A673 (cell line): ENCODE data around the gene C17orf113. TPM values are rescaled to one million over a fixed set of nuclear protein-coding genes. Genes with fewer than 3 reads are reported as not detected.

Experiments
- BruUV-seq: library from RNA; stranded (reverse); fragments of 400-500 nt; replicated peaks from 2 replicates; lab custom pipeline; 2021; lab: Mats Ljungman, UMichigan
- CTCF ChIA-PET: fragments of 300-600 bp; sonication (Branson Sonifier 250); formaldehyde crosslinking; loops from one replicate; lab custom pipeline; 2022; ENCODE audit warnings: antibody characterized with exemption; lab: Charles Lee
- POLR2A ChIA-PET: fragments of 300-600 bp; sonication (Branson Sonifier 250); formaldehyde crosslinking; loops from one replicate; lab custom pipeline; 2022; ENCODE audit warnings: antibody characterized with exemption; ENCODE audit not compliant: low non-redundant PET; lab: Charles Lee
- DNase-seq: peaks from one replicate; pipeline ENCODE4 v3.0.0-alpha.2; 2015; ENCODE audit warnings: low spot score
- H3K27ac ChIP-seq: fragments of 200-600 bp; sonication (generic); 2 replicates; pipeline ENCODE4 v1.5.1; 2016; ENCODE audit warnings: mixed run types, low read depth, mild to moderate bottlenecking, mixed read lengths, antibody characterized with exemption, low read length; ENCODE audit not compliant: poor library complexity, severe bottlenecking
- H3K27me3 ChIP-seq: fragments of 200-600 bp; sonication (generic); replicated peaks from 2 replicates; pipeline ENCODE4 v1.6.1; 2017; ENCODE audit warnings: mixed run types, low read depth, mild to moderate bottlenecking, mixed read lengths, antibody characterized with exemption, low read length; ENCODE audit not compliant: insufficient read depth, poor library complexity
- H3K36me3 ChIP-seq: fragments of 200-600 bp; sonication (generic); 2 replicates; pipeline ENCODE4 v1.6.1; 2016; ENCODE audit warnings: mixed run types, mild to moderate bottlenecking, mixed read lengths, antibody characterized with exemption, low read length; ENCODE audit not compliant: insufficient read depth, poor library complexity, severe bottlenecking
- H3K4me1 ChIP-seq: fragments of 200-600 bp; sonication (generic); 2 replicates; pipeline ENCODE4 v1.6.1; 2017; ENCODE audit warnings: mixed run types, mild to moderate bottlenecking, mixed read lengths, antibody characterized with exemption, low read length; ENCODE audit not compliant: insufficient read depth, poor library complexity, severe bottlenecking
- H3K4me3 ChIP-seq: fragments of 200-600 bp; sonication (generic); 2 replicates; pipeline ENCODE4 v1.5.1; 2016; ENCODE audit warnings: low read depth, mixed run types, mild to moderate bottlenecking, mixed read lengths, low read length; ENCODE audit not compliant: poor library complexity, severe bottlenecking
- H3K9me3 ChIP-seq: fragments of 200-600 bp; sonication (generic); 2 replicates; pipeline ENCODE4 v1.6.1; 2016; ENCODE audit warnings: mixed run types, low read depth, mild to moderate bottlenecking, mixed read lengths, antibody characterized with exemption, low read length; ENCODE audit not compliant: poor library complexity, severe bottlenecking
- CTCF ChIP-seq: fragments of 300-800, 200-600 bp; sonication (generic); conservative IDR thresholded peaks from 2 replicates; pipeline ENCODE4 v1.5.1; 2017; ENCODE audit warnings: low read depth, mild to moderate bottlenecking, antibody characterized with exemption, low read length, moderate library complexity, mixed read lengths
- EZH2 ChIP-seq: fragments of 200-600 bp; sonication (generic); IDR thresholded peaks from 2 replicates; pipeline ENCODE4 v1.6.1; 2017; ENCODE audit warnings: borderline replicate concordance, low read depth, mild to moderate bottlenecking, mixed read lengths, antibody characterized with exemption, low read length; ENCODE audit not compliant: poor library complexity, severe bottlenecking
- intact Hi-C: fragments of 100-400 bp; cut with micrococcal nuclease; formaldehyde crosslinking; loops from one replicate; pipeline ENCODE4 v1.10.0; 2022; ENCODE audit not compliant: unreplicated experiment
- total RNA-seq: library from RNA; stranded (reverse); gene quantifications from 2 replicates; pipeline ENCODE4 v1.2.3, GENCODE V29; 2021

Gene C17orf113
- total RNA-seq, 1 experiment from 2014 or later: 0.41 TPM

GRCh38 chr17:42009170-42009569, 41.2 kb downstream of the C17orf113 start:
- Histone ChIP-seq H3K27ac (no peak overlapping the region), H3K27me3 (no peaks in the 10 kb centered on the region), H3K9me3 (no peaks in the 10 kb centered on the region), H3K36me3 (no peaks in the 10 kb centered on the region), H3K4me3 (no peak overlapping the region), H3K4me1 (no peaks in the 10 kb centered on the region)
- CTCF ChIA-PET: no interaction called here
- TF ChIP-seq CTCF (no peak), EZH2 (no peak)
- DNase-seq: no peak
- POLR2A ChIA-PET: no interaction called here
- intact Hi-C loops: no loop called here
- BruUV-seq: no TSS peak

GRCh38 chr17:42005166-42005565, 45.2 kb downstream of the C17orf113 start:
- Histone ChIP-seq H3K36me3 (no peaks in the 10 kb centered on the region), H3K27me3 (no peaks in the 10 kb centered on the region), H3K4me1 (no peaks in the 10 kb centered on the region), H3K9me3 (no peaks in the 10 kb centered on the region), H3K4me3 (no peak overlapping the region), H3K27ac (no peak overlapping the region)
- no TSS peak for BruUV-seq
- DNase-seq: no peak
- intact Hi-C loops: no loop called here
- TF ChIP-seq CTCF (no peak), EZH2 (no peak)
- POLR2A ChIA-PET: interaction anchor here (0.6 kb wide), 1 partner anchor 12 kb away, joined by 3 read pairs; the partner anchor contains the start of gene DNAJC7
- CTCF ChIA-PET: no interaction called here

- Histone ChIP-seq H3K9me3 (no peaks in the 10 kb centered on the region), H3K27me3 (no peaks in the 10 kb centered on the region), H3K4me3 (no peak overlapping the region), H3K27ac (no peak overlapping the region), H3K4me1 (no peaks in the 10 kb centered on the region), H3K36me3 (peaks cover 8% of the 10 kb centered on the region)
- CTCF ChIA-PET: interaction anchor here (0.5 kb wide), 1 partner anchor 39 kb away, joined by 3 read pairs; no protein-coding TSS in a partner anchor
- DNase-seq: no peak
- intact Hi-C loops: no loop called here
- no TSS peak for BruUV-seq
- POLR2A ChIA-PET: no interaction called here
- TF ChIP-seq CTCF (no peak), EZH2 (no peak)
Measured at GRCh38 chr17:42002792-42003301, 47.6 kb downstream of the C17orf113 start.
